Adrenal gland (tissue), 5 donors: ENCODE results near the gene TMEM9.

Experiments
- POLR2A ChIP-seq, 2 donors: fragments of 450-650 bp; IDR thresholded peaks; one replicate each; pipeline ENCODE4 v1.6.1; 2017; ENCODE audit warnings: antibody characterized with exemption in 2 of 2, mild to moderate bottlenecking in 2 of 2, moderate library complexity in 1 of 2
- TF ChIP-seq, protein P1 (sequence below), 6 experiments: fragments of 450-650 bp in 4 of 6; fragments of 200-600 bp in 2 of 6; sonication (generic) in 1 of 6; IDR thresholded peaks; 1 replicate in 5 of 6; 2 replicates in 1 of 6; pipeline versions ENCODE4 v1.5.1 to v1.8.0; 2016 to 2021; ENCODE audit warnings: antibody characterized with exemption in 6 of 6, mild to moderate bottlenecking in 2 of 6, moderate library complexity in 1 of 6
- donor health status: DM: no; HTN: no; CAD: no.

DNA sequence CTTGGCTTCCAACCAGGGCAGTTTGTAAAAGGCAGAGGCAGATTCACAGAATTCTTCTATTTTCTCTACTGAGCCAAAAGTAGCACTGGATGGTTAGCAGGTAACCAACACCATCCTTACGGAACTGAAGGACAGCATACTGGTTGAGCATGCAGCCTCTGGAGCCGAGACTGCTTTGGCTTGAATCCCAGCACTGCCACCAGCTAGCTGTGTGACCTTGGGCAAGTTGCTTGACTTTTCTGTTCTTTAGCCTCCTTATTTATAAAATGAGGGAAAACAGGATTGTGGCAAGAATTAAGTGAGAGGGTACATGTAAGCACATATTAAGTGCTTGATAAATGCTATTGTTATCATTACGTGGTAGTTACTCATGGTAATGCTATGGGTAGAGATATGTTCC, 61.5 kb downstream of the TMEM9 start:
- TF ChIP-seq, protein P1, sequence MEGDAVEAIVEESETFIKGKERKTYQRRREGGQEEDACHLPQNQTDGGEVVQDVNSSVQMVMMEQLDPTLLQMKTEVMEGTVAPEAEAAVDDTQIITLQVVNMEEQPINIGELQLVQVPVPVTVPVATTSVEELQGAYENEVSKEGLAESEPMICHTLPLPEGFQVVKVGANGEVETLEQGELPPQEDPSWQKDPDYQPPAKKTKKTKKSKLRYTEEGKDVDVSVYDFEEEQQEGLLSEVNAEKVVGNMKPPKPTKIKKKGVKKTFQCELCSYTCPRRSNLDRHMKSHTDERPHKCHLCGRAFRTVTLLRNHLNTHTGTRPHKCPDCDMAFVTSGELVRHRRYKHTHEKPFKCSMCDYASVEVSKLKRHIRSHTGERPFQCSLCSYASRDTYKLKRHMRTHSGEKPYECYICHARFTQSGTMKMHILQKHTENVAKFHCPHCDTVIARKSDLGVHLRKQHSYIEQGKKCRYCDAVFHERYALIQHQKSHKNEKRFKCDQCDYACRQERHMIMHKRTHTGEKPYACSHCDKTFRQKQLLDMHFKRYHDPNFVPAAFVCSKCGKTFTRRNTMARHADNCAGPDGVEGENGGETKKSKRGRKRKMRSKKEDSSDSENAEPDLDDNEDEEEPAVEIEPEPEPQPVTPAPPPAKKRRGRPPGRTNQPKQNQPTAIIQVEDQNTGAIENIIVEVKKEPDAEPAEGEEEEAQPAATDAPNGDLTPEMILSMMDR (IDR thresholded peaks at IDR 0.05): no peak
- TF ChIP-seq POLR2A (IDR thresholded peaks at IDR 0.05): no peak
